ENCODE data around the gene ABRACL.
"Not testable (repeated sequence)": the region's sequence is repeated elsewhere in the genome, so short reads cannot be mapped to it uniquely, and the experiment has no call there.

ABRACL gene, protein sequence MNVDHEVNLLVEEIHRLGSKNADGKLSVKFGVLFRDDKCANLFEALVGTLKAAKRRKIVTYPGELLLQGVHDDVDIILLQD

DNA sequence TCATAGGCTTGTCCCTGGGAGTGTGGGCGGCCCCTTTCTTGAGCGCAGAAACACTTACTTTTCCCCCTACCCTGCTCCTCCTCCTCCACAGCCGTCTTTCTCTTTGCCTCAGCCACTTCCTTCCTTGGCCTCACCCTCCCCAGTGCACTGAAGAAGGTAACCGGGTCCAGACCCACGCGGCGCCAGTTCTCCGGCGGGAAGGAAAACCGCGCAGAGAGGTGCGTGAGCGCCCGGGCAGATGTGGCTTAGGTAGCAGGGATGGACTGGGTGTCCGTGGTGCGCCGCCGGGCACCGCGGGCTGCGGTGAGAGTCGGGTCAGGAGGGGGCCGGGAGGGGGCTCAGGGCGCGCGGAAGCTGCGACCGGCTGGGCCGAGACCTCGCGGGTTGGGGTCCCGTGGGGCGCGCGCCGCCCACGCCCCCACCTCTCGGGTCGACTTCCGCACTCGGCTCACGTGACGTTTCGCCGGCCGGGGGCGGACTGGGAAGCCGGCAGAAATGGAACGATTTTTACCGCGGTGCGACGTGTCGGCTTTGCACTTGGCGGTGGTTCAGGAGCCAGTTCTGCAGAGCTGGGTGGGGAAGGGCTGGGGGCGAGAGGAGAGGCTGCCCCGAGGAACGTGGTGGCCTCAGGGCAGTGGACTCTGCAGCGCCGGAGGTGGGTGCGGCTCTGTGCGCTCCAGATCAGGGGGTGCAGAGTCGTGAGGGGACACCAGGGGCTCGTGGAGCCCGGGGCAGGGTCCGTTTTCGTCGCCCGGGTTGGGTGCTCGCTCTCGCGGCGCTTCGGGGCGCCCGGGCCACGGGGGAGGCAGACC is at the start of gene ABRACL:
Gene ABRACL, plus strand, starts transcription at position 88 of the 812 bp plus-strand sequence. CDS start 5,416 bp downstream, outside the sequence.
- DNase-seq, result peak; percentile 78

DNA sequence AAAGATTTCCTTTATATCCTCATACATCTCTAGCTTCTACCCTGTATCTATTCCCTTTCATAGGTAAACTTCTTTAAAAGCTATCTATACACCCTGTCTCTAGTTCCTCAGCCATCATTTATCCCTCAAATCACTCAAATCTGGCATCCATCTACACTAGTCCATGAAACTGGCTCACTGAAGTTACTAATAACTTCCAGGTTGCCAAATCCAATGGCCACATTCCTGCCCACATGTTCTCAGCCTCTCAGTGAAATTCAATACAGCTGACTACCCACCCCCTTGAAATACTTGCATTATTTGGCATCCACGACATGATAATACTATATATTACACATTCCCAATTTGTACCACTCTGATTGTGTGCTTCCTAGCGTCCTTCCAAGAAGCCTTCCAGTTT is 49.2 kb upstream of the ABRACL start:
- DNase-seq, result no peak

DNA sequence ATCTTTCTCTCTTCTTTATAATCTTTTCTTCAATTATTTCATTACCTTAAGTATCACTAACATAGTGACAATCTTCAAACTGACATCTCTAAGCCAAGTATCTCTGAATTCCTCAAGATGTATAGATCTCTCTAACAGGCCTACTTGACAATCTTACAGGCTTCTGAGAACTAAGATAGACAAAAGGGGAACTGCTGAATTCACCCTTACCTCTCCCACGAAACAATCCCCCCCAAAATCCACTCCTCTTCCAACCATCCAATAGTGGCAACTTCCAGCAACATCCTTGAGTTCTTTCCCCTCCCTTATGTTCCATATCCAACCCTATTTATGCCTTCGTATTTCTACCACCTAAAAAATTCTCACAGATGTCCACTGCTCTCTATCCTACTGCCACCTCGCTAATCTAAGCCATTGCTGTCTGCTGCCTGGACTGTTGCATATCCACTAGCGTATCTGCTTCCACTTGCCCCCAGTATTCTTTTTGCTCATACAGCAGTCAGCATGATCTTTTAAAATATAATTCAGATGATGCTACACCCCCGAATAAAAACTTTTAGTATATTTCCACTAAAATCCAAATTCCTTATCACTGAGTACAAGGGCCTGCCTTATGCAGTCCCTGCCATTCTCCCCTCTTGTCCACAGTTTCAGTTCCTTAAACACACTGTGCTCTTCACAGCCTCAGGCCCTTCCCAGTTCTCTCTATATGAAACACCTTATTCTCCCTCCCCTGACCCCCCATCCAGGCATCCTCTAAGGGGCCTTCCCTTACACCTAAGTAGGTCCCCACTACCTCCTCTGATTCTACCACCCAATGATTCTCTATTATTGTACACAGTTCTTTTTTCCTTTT is 48.5 kb upstream of the ABRACL start:
- DNase-seq, result no peak

DNA sequence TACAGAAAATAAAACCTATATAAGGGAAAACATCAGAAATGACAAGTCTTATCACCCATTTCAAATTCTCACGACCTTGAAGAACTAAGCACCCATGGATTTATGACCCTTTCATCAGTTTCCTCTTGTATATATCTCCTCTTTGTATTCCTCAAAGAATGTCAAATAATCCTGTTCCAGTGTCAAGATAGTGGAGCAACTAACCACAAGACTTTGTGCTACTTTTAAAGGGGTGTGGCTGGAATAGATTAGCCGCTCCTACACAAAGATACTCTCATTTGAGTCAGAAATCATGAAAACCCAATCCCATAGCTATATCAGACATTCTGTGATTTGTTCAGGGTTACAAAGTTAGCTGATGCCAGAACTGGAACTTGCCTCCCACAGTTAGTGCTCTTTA is 47.1 kb upstream of the ABRACL start:
- DNase-seq, result no peak

DNA sequence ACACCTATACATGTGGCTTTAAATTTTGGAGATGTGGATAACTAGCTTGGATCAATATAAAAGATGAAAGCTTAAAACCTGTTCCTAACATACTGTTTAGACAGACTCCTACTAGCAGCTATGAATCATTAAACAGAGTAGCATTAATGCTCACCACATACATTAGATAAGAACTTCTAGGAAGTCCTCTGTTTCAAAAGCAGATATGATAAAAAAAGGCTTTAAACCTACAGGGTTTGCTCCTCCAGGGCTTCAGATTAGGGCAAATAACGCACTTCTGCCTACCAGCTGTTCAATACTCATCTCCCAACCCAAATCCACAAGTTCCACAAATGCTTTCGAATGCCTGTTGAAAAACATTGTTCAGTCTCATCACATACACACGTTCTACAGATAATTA is 42.0 kb upstream of the ABRACL start:
- no peak for DNase-seq

DNA sequence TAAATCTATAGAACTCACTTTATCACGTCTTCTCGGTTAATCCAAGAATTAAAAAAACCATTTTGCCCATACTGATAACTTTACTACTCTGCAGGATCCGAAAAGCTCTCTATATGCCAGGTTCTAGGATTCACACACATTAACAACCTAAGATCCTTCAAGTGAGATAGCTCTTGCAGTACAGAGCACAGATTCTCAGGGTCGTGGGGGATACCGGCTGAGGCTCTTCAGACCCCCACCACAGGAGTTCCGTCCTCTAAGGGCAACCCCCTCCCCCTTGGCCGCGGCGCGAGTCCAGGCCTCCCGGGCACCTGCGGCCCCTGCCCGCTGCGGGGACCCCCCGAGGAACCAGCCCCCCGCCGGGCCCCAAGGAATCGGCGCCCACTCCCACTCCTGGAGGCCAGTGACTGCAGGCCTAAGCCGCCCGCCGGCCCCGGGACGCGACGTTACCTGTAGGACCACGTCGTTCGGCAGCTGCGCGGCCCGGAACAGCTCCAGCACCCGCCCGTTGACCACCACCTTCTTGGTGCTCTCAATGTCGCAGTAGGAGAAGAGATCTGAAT is 41.4 kb upstream of the ABRACL start:
- DNase-seq, result no peak

DNA sequence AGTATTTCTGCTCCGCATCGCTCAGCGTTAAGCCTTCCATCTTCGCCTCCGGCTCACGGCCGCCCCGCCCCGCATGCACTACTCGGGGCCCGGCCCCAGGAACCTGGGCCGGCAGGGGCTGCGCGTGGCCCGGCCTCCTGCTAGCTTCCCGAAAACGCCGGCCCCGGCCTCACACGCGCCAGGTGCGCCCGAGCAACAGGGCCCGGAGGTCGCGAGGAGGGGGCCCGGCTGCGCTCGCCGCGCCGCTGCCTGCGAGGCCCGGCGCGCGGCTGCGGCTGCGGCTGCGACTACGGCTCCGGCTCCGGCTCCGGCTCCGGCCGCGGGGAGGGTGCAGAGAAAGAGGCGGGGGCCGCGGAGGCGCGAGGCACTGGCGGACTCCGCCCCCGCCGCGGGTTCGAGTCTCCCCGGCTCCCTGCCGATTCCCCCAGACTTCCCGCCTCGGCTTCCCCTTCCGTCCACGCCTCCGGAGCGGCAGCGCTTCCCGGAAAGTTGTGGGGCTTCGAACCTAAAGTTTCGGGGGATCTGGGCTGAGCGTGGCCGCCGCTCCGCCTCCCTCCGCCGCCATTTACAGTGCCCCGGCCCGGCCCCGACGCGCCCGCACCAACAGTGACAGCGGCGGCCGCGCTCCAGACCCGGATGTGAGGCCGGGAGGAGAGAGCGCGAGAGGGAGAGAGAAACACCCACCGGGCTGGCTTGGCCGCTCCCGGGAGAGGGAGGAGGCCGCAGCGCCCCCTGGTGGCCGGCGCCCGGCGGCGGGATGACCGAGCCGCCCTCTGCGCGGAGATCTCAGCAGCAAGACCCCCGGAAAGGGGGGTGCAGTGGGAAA is 40.7 kb upstream of the ABRACL start, which contains the start of gene REPS1:
Gene REPS1, minus strand, starts transcription at position 611 of the 826 bp plus-strand sequence. Its CDS starts 571 bp downstream, at position 40.
- peak; percentile 74 for DNase-seq

DNA sequence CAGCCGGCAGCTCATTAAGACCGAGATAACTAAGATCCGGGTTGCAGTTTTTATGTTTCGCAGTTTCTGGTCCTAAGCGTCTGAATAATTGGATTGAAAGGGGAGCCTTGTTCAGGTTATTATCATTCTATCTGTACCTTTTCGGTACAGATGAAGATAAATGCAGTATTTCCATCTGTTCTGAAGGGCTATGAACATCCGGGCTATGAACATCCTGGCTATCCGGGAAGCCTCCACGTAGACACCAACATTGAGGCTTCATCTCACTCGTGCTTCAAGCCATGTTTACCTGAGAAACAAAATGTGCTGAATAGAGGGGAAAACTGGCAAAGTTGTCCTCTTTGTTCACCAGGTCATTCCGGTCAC is 40.1 kb upstream of the ABRACL start:
- DNase-seq, result peak; percentile 74

DNA sequence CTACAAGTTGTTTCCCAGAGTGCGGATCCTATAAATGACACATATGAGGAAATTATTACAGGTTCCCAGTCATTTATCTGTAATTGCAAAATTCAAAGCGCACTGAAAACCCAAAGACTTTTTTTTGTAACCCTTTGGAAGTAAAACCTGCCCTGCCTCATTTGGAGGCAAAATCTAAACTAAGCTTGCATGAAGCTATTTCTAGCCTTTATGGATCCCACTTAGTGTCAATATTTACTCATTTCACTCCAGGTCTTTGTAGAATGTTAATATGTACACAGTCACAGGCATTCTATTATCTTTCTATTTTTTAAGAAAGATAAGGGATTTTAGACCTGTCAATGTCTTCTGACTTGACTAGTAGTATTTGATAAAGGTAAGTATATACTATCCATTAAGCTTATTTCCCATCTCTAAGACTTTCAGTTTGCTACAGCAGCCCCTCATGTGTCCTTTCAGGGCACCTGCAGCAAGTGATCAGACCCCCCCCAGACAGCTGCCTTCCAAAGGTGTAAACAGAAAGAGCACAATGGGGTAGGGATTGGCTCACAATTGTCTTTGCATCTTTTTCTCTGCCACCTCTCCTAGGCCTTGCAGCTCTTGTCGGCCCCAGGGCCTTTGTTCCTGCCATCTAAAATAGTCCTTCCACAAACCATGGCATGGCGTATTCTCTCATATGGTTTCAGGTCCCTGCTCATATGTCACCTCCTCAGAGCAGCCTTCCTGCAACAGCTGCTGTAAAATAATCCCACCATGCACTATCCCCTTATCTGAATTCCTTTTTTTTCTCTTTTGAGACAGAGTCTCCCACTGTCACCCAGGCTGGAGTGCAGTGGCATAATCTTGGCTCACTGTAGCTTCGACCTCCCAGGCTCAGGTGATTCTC is 39.2 kb upstream of the ABRACL start:
- DNase-seq, result no peak

DNA sequence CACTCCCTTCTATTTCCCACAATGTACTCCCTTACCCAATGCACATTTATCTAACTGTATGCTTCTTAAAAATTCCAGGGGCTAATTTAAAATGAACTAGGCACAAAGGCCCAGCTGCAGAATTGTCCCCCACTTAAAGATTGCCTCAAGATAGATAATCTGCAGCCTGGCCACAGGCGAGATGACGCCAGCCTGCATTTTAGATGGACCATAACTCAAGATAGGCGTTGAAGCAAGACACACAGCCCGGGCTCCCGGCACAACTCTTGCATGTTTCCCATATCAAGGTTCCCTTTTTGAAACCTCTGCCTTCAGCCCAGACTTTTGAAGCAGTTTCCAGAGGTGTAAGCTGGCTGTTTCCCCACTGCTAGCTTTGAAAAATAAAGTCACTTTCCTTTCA is 37.3 kb upstream of the ABRACL start:
- no peak for DNase-seq

DNA sequence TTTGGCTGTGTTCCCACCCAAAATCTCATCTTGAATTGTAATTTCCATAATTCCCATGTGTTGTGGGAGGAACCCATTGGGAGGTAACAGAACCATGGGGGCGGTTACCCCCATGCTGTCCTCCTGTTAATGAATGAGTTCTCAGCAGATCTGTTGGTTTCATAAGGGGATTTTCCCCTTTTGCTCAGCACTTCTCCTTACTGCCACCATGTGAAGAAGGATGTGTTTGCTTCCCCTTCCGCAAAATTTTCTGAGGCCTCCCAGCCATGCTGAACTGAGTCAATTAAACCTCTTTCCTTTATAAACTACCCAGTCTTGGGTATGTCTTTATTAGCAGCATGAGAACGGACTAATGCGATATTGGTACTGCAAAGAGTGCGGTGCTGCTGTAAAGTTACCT is 35.6 kb upstream of the ABRACL start:
- DNase-seq, result not testable (repeated sequence)

DNA sequence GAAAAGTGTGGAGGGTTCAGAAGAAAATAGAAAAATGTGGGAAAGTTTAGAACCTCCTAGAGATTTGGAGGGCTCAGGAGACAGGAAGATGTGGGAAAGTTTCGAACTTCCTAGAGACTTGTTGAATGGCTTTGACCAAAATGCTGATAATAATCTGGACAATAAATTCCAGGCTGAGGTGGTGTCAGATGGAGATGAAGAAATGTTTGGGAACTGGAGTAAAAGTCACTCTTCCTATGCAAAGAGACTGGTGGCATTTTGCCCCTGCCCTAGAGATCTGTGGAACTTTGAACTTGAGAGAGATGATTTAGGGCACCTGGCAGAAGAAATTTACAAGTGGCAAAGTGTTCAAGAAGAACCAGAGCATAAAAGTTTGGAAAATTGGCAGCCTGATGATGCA is 35.1 kb upstream of the ABRACL start:
- DNase-seq, result not testable (repeated sequence)

DNA sequence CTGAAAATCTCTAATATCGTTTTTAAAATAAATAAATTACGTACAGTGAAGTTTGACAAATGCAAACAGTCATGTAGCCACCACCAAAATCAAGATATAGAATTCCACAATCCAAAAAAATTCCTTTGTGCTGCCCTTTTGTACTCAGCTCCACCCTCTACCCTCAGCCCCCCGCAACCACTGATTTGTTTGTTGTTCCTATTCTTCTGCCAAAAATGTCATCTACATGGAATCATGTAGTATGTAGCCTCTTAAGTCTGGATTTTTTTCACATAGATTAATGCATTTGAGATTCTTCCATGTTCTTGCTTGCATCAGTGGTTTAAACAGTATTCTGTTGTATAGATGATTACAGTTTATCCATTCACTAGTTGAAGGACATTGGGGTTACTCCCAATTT is 32.0 kb upstream of the ABRACL start:
- DNase-seq, result no peak

DNA sequence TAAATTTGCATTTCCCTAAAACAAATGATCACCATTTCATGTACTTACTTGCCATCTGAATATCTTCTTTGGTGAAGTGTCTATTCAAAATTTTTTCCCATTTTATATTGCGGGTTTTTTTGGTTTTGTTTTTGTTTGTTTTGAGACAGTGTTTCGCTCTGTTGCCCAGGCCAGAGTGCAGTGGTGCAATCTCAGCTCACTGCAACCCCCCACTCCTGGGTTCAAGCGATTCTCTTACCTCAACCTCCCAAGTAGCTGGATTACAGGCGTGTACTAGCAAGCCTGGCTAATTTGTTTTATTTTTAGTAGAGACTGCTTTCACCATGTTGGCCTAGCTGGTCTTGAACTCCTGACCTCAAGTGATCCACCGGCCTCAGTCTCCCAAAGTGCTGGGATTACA is 31.4 kb upstream of the ABRACL start:
- DNase-seq, result no peak

DNA sequence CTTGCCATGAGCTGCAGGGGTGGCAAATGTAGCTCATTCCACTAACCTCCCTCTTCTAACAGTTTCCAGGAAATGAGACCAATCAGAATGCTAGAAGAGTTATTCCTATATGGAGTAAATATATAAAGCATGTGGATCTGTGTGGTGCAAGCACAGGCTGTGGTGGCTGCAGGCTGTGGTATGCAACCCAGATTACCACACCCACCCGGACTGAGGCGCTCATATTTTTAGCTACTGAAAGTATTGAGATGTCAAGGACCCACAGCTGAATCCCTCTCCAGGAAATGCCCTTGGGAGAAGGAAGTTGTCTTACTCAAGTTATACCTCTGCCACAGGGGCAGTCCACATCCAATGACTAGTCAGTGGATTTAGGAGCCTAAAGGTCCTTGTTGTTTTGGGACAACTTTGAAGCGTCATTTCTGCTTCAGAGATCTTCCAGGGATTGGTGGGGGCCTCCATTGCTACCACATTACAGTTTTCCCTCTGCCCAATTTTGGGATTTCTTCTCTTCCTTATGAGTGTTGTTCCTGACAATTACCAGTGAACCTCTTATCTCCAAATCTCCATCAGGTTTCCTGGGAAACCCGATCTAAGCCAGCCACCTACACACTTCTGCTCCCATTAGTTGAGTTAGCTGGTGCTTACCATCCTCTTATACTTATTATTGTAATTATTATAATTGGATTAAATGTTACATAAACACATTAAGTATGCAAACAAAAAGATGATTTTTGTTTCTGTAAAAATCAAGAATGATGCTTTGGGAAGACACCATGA is 28.4 kb upstream of the ABRACL start:
- DNase-seq, result no peak

DNA sequence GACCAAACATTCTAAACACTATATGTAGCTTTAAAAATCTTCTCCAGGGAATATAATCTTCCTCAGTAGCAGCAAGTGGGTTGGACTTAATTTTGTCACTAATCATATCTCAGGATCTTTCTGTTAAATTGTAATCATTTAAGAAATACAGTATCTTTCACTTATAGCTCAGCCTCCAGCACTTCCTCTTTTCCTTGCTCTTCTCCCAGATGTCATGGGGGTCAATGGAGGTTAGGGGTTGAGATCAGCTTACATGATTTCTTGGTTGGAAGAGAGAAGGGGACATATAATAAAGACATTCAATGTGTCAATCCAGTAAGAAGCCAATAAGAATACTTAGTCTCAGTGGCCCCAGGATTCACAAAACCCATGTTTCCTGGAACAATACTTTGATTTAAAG is 24.8 kb upstream of the ABRACL start:
- DNase-seq, result no peak

DNA sequence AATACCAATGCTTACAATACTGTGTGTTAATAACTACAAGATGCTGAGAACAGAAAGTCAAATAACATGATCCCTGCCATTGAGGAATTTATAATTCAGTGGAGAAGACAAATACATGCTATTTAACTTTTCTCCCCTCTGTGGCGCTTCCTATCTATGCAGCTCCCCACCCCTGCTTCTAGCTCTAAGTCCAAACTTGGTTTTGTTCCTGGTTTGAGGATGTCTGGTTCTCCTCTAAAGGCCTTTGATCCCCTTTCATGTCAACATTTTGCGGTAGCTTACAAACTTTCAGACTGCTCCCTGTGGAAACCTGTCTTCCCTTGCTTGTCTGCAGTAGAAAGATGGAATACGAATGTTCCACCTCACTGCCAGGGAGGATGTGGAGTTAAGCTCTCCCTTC is 22.1 kb upstream of the ABRACL start:
- no peak for DNase-seq

DNA sequence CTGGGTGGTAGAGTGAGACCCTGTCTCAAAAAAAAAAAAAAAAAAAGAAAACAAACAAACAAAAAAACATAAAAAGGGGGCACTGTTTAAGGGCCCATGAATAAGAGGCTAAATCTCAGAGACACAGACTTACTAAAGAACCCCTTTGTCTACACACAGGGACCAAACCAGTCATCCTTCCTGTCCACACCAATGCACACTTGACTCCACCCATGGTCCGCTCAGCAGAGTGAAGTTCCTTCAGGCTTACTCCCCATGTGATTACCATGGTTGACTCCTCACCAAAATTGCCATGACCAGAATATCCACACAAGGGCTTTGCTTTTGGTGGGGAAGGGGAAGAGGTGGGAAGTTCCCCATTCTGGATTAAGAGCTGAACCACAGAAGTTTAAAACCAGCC is 21.1 kb upstream of the ABRACL start:
- DNase-seq, result no peak

DNA sequence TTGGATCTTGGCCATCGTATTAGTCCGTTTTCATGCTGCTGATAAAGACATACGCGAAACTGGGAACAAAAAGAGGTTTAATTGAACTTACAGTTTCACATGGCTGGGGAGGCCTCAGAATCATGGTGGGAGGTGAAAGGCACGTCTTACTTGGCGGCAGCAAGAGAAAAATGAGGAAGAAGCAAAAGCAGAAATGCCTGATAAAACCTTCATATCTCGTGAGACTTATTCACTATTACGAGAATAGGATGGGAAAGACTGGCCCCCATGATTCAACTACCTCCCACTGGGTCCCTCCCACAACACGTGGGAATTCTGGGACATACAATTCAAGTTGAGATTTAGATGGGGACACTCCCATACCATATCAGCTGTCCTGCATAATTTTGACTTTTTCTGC is 20.4 kb upstream of the ABRACL start:
- no peak for DNase-seq

DNA sequence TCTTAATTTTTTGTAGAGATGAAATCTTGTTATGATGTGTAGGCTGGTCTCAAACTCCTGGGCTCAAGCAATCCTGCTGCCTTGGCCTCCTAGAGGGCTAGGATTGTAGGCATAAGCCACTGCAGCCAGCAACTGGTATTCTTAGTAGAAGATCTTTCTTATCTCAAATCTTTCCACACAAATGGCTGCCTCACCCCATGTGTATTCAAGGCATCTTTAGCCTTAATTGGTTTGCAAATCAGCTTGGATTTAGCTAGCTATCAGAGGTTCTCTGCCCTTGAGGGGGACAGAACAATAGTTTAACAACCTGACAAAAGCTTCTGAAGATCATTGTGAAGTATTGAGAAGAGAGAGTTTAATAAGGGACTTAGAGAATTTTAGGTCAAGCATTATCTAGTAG is 17.9 kb upstream of the ABRACL start:
- no peak for DNase-seq

DNA sequence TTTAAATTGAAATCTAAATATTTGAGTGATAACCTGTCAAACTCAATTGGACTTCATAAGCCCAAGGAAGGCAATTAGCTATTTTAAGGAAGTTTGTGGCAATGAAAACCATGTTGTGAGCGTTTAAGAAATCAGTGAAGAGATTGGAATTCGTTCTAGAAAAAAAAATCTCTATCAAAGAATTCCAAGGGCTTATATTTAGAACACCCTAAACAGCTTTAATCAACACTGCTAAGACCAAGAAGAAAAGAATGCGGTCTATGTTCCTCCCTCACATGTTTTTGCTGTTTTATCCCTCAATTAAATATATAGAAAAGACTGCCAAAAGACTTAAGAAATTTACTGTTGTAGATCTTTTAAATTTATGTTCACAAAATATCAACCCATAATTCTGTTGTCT is 16.6 kb upstream of the ABRACL start:
- DNase-seq, result no peak
